GM18526 (cell line): Measurements from ENCODE around the gene PCGF3.
A peak's percentile ranks its signal among the peaks of the same experiment; 100 is the strongest.

Source experiments
- POLR2A ChIP-seq: IDR thresholded peaks from 3 replicates; pipeline ENCODE4 v1.6.1; 2011; ENCODE audit not compliant: insufficient read length; ENCODE audit errors: extremely low read depth

PCGF3 gene

GRCh38 chr4:770022-770421 lies 64.4 kb downstream of the PCGF3 start:
- TF ChIP-seq POLR2A = no peak

GRCh38 chr4:771464-771863 lies 65.8 kb downstream of the PCGF3 start:
- no peak for TF ChIP-seq POLR2A

- no peak for TF ChIP-seq POLR2A
Measured at GRCh38 chr4:772118-772517, 66.5 kb downstream of the PCGF3 start.

- no peak for TF ChIP-seq POLR2A
Measured at GRCh38 chr4:772776-773175, 67.1 kb downstream of the PCGF3 start.

- no peak for TF ChIP-seq POLR2A
Measured at GRCh38 chr4:773214-773613, 67.6 kb downstream of the PCGF3 start.

GRCh38 chr4:776743-777441 lies 71.3 kb downstream of the PCGF3 start:
- TF ChIP-seq POLR2A = no peak

- TF ChIP-seq POLR2A = no peak
Measured at GRCh38 chr4:777520-778262, 72.1 kb downstream of the PCGF3 start.

GRCh38 chr4:779555-779954 lies 73.9 kb downstream of the PCGF3 start:
- no peak for TF ChIP-seq POLR2A

- TF ChIP-seq POLR2A = no peak
Measured at GRCh38 chr4:780716-781492, 75.3 kb downstream of the PCGF3 start.

- TF ChIP-seq POLR2A = peak; percentile 83
Measured at GRCh38 chr4:781493-782216, 76.0 kb downstream of the PCGF3 start.

GRCh38 chr4:784401-785331 lies 79.0 kb downstream of the PCGF3 start:
- TF ChIP-seq POLR2A = no peak

- no peak for TF ChIP-seq POLR2A
Measured at GRCh38 chr4:785332-786073, 79.9 kb downstream of the PCGF3 start.

- no peak for TF ChIP-seq POLR2A
Measured at GRCh38 chr4:786074-786741, 80.6 kb downstream of the PCGF3 start.
